ENCODE data around the gene SPAG17. TPM values are rescaled to one million over a fixed set of nuclear protein-coding genes. Genes with fewer than 3 reads are reported as not detected.

Gene SPAG17
- polyA plus RNA-seq, 4 donors: 0.03 to 0.55 TPM; not detected in 2

GRCh38 chr1:118143831-118144230 lies 41.2 kb downstream of the SPAG17 start:
- FAIRE-seq (no peak), DNase-seq (no peak)
- 75 to 82% (median 80%) methylated on average over 2 of the region's 2 CpGs for WGBS, 3 donors
- no peaks in the 10 kb centered on the region for H3K27me3 ChIP-seq (ENCODE audit: control insufficient read depth in 3 of 3, insufficient read depth in 3 of 3, low read length in 3 of 3)
- no peak overlapping the region for H3K27ac ChIP-seq (ENCODE audit: low read depth in 1 of 3, low read length in 2 of 3)
- H3K36me3 ChIP-seq (ENCODE audit: control insufficient read depth in 3 of 3, insufficient read depth in 2 of 3, low read depth in 1 of 3, low read length in 3 of 3): no peaks in the 10 kb centered on the region
- no peak overlapping the region for H3K4me3 ChIP-seq (ENCODE audit: low read depth in 1 of 3, low read length in 3 of 3)
- H3K9me3 ChIP-seq (ENCODE audit: control insufficient read depth in 2 of 2, insufficient read depth in 1 of 2, low read depth in 1 of 2, low read length in 1 of 2): no peaks in the 10 kb centered on the region
- no peaks in the 10 kb centered on the region for H3K4me1 ChIP-seq (ENCODE audit: control insufficient read depth in 3 of 3, insufficient read depth in 2 of 3, low read depth in 1 of 3, low read length in 2 of 3)

GRCh38 chr1:118143121-118143520 lies 41.9 kb downstream of the SPAG17 start:
- H3K27ac ChIP-seq (ENCODE audit: low read depth in 1 of 3, low read length in 2 of 3): no peak overlapping the region
- 56 to 72% (median 67%) methylated on average over 1 of the region's 1 CpG for WGBS, 3 donors
- H3K27me3 ChIP-seq (ENCODE audit: control insufficient read depth in 3 of 3, insufficient read depth in 3 of 3, low read length in 3 of 3): no peaks in the 10 kb centered on the region
- FAIRE-seq (no peak), DNase-seq (no peak)
- no peaks in the 10 kb centered on the region for H3K36me3 ChIP-seq (ENCODE audit: control insufficient read depth in 3 of 3, insufficient read depth in 2 of 3, low read depth in 1 of 3, low read length in 3 of 3)
- no peak overlapping the region for H3K4me3 ChIP-seq (ENCODE audit: low read depth in 1 of 3, low read length in 3 of 3)
- no peaks in the 10 kb centered on the region for H3K9me3 ChIP-seq (ENCODE audit: control insufficient read depth in 2 of 2, insufficient read depth in 1 of 2, low read depth in 1 of 2, low read length in 1 of 2)
- H3K4me1 ChIP-seq (ENCODE audit: control insufficient read depth in 3 of 3, insufficient read depth in 2 of 3, low read depth in 1 of 3, low read length in 2 of 3): no peaks in the 10 kb centered on the region

- no peak for FAIRE-seq
These were observed 42.5 kb downstream of the SPAG17 start for GRCh38 chr1:118142546-118142945.

GRCh38 chr1:118137900-118138299 lies 47.1 kb downstream of the SPAG17 start:
- H3K27me3 ChIP-seq (ENCODE audit: control insufficient read depth in 3 of 3, insufficient read depth in 3 of 3, low read length in 3 of 3): peaks cover 0 to 2% (median 0%) of the 10 kb centered on the region in 3 donors
- H3K4me3 ChIP-seq (ENCODE audit: low read depth in 1 of 3, low read length in 3 of 3): no peak overlapping the region
- FAIRE-seq (no peak), DNase-seq (no peak)
- H3K4me1 ChIP-seq (ENCODE audit: control insufficient read depth in 3 of 3, insufficient read depth in 2 of 3, low read depth in 1 of 3, low read length in 2 of 3): no peaks in the 10 kb centered on the region
- H3K27ac ChIP-seq (ENCODE audit: low read depth in 1 of 3, low read length in 2 of 3): no peak overlapping the region
- no peaks in the 10 kb centered on the region for H3K9me3 ChIP-seq (ENCODE audit: control insufficient read depth in 2 of 2, insufficient read depth in 1 of 2, low read depth in 1 of 2, low read length in 1 of 2)
- 88 to 92% (median 90%) methylated on average over 3 of the region's 3 CpGs for WGBS, 3 donors
- no peaks in the 10 kb centered on the region for H3K36me3 ChIP-seq (ENCODE audit: control insufficient read depth in 3 of 3, insufficient read depth in 2 of 3, low read depth in 1 of 3, low read length in 3 of 3)

More at GRCh38 chr1:118142546-118142945, 42.5 kb downstream of the SPAG17 start:
- Histone ChIP-seq H3K4me3 (ENCODE audit: low read depth in 1 of 3, low read length in 3 of 3) (no peak overlapping the region), H3K36me3 (ENCODE audit: control insufficient read depth in 3 of 3, insufficient read depth in 2 of 3, low read depth in 1 of 3, low read length in 3 of 3) (no peaks in the 10 kb centered on the region), H3K27ac (ENCODE audit: low read depth in 1 of 3, low read length in 2 of 3) (no peak overlapping the region), H3K27me3 (ENCODE audit: control insufficient read depth in 3 of 3, insufficient read depth in 3 of 3, low read length in 3 of 3) (no peaks in the 10 kb centered on the region), H3K9me3 (ENCODE audit: control insufficient read depth in 2 of 2, insufficient read depth in 1 of 2, low read depth in 1 of 2, low read length in 1 of 2) (no peaks in the 10 kb centered on the region), H3K4me1 (ENCODE audit: control insufficient read depth in 3 of 3, insufficient read depth in 2 of 3, low read depth in 1 of 3, low read length in 2 of 3) (no peaks in the 10 kb centered on the region)
- no peak for DNase-seq
- 45 to 65% (median 51%) methylated on average over 3 of the region's 3 CpGs for WGBS, 3 donors

GRCh38 chr1:118136187-118136941 lies 48.7 kb downstream of the SPAG17 start:
- Histone ChIP-seq H3K27me3 (ENCODE audit: control insufficient read depth in 3 of 3, insufficient read depth in 3 of 3, low read length in 3 of 3) (peaks cover 0 to 2% (median 0%) of the 10 kb centered on the region in 3 donors), H3K4me1 (ENCODE audit: control insufficient read depth in 3 of 3, insufficient read depth in 2 of 3, low read depth in 1 of 3, low read length in 2 of 3) (no peaks in the 10 kb centered on the region), H3K36me3 (ENCODE audit: control insufficient read depth in 3 of 3, insufficient read depth in 2 of 3, low read depth in 1 of 3, low read length in 3 of 3) (no peaks in the 10 kb centered on the region), H3K4me3 (ENCODE audit: low read depth in 1 of 3, low read length in 3 of 3) (no peak overlapping the region), H3K9me3 (ENCODE audit: control insufficient read depth in 2 of 2, insufficient read depth in 1 of 2, low read depth in 1 of 2, low read length in 1 of 2) (no peaks in the 10 kb centered on the region), H3K27ac (ENCODE audit: low read depth in 1 of 3, low read length in 2 of 3) (no peak overlapping the region)
- FAIRE-seq (no peak), DNase-seq (no peak)
- 46 to 65% (median 54%) methylated on average over 8 of the region's 8 CpGs for WGBS, 3 donors

GRCh38 chr1:118132000-118132399 lies 53.0 kb downstream of the SPAG17 start:
- no peak for FAIRE-seq
- no peak for DNase-seq
- Histone ChIP-seq H3K27ac (ENCODE audit: low read depth in 1 of 3, low read length in 2 of 3) (no peak overlapping the region), H3K9me3 (ENCODE audit: control insufficient read depth in 2 of 2, insufficient read depth in 1 of 2, low read depth in 1 of 2, low read length in 1 of 2) (no peaks in the 10 kb centered on the region), H3K36me3 (ENCODE audit: control insufficient read depth in 3 of 3, insufficient read depth in 2 of 3, low read depth in 1 of 3, low read length in 3 of 3) (no peaks in the 10 kb centered on the region), H3K27me3 (ENCODE audit: control insufficient read depth in 3 of 3, insufficient read depth in 3 of 3, low read length in 3 of 3) (peaks cover 0 to 2% (median 0%) of the 10 kb centered on the region in 3 donors), H3K4me1 (ENCODE audit: control insufficient read depth in 3 of 3, insufficient read depth in 2 of 3, low read depth in 1 of 3, low read length in 2 of 3) (no peaks in the 10 kb centered on the region), H3K4me3 (ENCODE audit: low read depth in 1 of 3, low read length in 3 of 3) (no peak overlapping the region)
- WGBS, 3 donors: 89 to 90% (median 90%) methylated on average over 5 of the region's 5 CpGs

- no peak overlapping the region for H3K4me3 ChIP-seq (ENCODE audit: low read depth in 1 of 3, low read length in 3 of 3)
- FAIRE-seq (no peak), DNase-seq (no peak)
- H3K27ac ChIP-seq (ENCODE audit: low read depth in 1 of 3, low read length in 2 of 3): no peak overlapping the region
- 81 to 100% (median 82%) methylated on average over 1 of the region's 1 CpG for WGBS, 3 donors
- no peaks in the 10 kb centered on the region for H3K27me3 ChIP-seq (ENCODE audit: control insufficient read depth in 3 of 3, insufficient read depth in 3 of 3, low read length in 3 of 3)
- H3K36me3 ChIP-seq (ENCODE audit: control insufficient read depth in 3 of 3, insufficient read depth in 2 of 3, low read depth in 1 of 3, low read length in 3 of 3): no peaks in the 10 kb centered on the region
- no peaks in the 10 kb centered on the region for H3K9me3 ChIP-seq (ENCODE audit: control insufficient read depth in 2 of 2, insufficient read depth in 1 of 2, low read depth in 1 of 2, low read length in 1 of 2)
- H3K4me1 ChIP-seq (ENCODE audit: control insufficient read depth in 3 of 3, insufficient read depth in 2 of 3, low read depth in 1 of 3, low read length in 2 of 3): no peaks in the 10 kb centered on the region
These were observed 56.3 kb downstream of the SPAG17 start for GRCh38 chr1:118128761-118129160.

GRCh38 chr1:118124064-118124463 lies 61.0 kb downstream of the SPAG17 start:
- Histone ChIP-seq H3K27me3 (ENCODE audit: control insufficient read depth in 3 of 3, insufficient read depth in 3 of 3, low read length in 3 of 3) (no peaks in the 10 kb centered on the region), H3K4me1 (ENCODE audit: control insufficient read depth in 3 of 3, insufficient read depth in 2 of 3, low read depth in 1 of 3, low read length in 2 of 3) (no peaks in the 10 kb centered on the region), H3K27ac (ENCODE audit: low read depth in 1 of 3, low read length in 2 of 3) (no peak overlapping the region), H3K4me3 (ENCODE audit: low read depth in 1 of 3, low read length in 3 of 3) (no peak overlapping the region), H3K9me3 (ENCODE audit: control insufficient read depth in 2 of 2, insufficient read depth in 1 of 2, low read depth in 1 of 2, low read length in 1 of 2) (no peaks in the 10 kb centered on the region), H3K36me3 (ENCODE audit: control insufficient read depth in 3 of 3, insufficient read depth in 2 of 3, low read depth in 1 of 3, low read length in 3 of 3) (no peaks in the 10 kb centered on the region)
- FAIRE-seq (no peak), DNase-seq (no peak)
- WGBS, 3 donors: 70 to 80% (median 75%) methylated on average over 3 of the region's 3 CpGs

Measured in small intestine (tissue), 7 donors.